Neural cell (in vitro differentiated cells): ENCODE data around the gene GET4.

ENCODE experiments used
- CTCF ChIP-seq: fragments of 450-650 bp; IDR thresholded peaks from 2 replicates; pipeline ENCODE4 v1.5.1; 2014; ENCODE audit warnings: antibody characterized with exemption, mild to moderate bottlenecking, moderate library complexity; ENCODE audit not compliant: poor library complexity, severe bottlenecking
- EZH2 ChIP-seq: fragments of 200-600, 300-800 bp; shearing (Covaris generic), sonication (generic); IDR thresholded peaks from 2 replicates; pipeline ENCODE4 v1.6.1; 2014; ENCODE audit warnings: antibody characterized with exemption, low read length, borderline replicate concordance, mild to moderate bottlenecking; ENCODE audit not compliant: insufficient read depth, poor library complexity, severe bottlenecking
- RAD21 ChIP-seq: fragments of 450-650 bp; conservative IDR thresholded peaks from 2 replicates; pipeline ENCODE4 v1.6.1; 2014; ENCODE audit warnings: antibody characterized with exemption, mild to moderate bottlenecking, moderate library complexity
- SMC3 ChIP-seq: fragments of 450-650 bp; conservative IDR thresholded peaks from 2 replicates; pipeline ENCODE4 v1.6.1; 2014; ENCODE audit warnings: antibody characterized with exemption, mild to moderate bottlenecking, moderate library complexity; ENCODE audit not compliant: poor library complexity
- TAF1 ChIP-seq: IDR thresholded peaks from 2 replicates; pipeline ENCODE4 v1.6.1; 2012; ENCODE audit warnings: low read depth

- TF ChIP-seq CTCF (no peak), EZH2 (no peak), TAF1 (no peak), RAD21 (no peak), SMC3 (no peak)
These were observed 1.2 kb downstream of the GET4 start for GRCh38 chr7:877312-878232.
